ENCODE measurements around the gene ODF2.
"Not testable (repeated sequence)": the region's sequence is repeated elsewhere in the genome, so short reads cannot be mapped to it uniquely, and the experiment has no call there.

ODF2 gene

DNA sequence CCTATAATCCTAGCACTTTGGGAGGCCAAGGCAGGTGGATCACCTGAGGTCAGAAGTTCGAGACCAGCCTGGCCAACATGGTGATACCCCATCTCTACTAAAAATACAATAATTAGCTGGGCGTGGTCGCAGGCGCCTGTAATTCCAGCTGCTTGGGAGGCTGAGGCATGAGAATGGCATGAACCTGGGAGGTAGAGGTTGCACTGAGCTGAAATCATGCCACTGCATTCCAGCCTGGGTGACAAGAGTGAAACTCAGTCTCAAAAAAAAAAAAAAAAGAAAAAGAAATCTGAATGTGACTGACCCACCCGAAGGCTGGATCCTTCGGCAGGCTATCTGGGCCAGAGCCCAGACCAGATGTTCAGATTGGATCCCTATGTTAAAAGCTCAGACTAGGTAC lies 32.5 kb upstream of the ODF2 start:
- not testable (repeated sequence) for DNase-seq (ENCODE audit: low spot score)

DNA sequence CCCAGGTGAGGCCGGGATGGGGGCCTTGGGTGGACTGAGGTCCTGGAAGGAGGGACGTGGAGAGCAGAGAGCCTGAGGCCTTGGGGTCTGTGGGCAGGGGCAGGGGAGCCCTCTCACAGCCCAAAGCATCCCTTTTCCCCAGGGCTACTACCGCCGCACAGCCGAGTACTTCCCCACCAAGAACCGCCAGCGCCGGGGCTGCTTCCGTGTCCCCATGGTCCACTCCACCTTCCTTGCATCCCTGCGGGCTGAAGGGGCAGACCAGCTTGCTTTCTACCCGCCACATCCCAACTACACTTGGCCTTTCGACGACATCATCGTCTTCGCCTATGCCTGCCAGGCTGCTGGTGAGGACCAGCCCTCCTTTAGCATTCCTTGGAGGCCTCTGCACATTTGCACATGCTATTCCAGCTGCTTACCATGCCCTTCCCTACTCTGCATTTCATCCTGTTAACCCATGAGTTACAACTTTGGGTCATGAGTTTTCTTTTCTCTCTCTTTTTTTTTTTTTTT lies 31.5 kb upstream of the ODF2 start:
- DNase-seq (ENCODE audit: low spot score), result no peak

DNA sequence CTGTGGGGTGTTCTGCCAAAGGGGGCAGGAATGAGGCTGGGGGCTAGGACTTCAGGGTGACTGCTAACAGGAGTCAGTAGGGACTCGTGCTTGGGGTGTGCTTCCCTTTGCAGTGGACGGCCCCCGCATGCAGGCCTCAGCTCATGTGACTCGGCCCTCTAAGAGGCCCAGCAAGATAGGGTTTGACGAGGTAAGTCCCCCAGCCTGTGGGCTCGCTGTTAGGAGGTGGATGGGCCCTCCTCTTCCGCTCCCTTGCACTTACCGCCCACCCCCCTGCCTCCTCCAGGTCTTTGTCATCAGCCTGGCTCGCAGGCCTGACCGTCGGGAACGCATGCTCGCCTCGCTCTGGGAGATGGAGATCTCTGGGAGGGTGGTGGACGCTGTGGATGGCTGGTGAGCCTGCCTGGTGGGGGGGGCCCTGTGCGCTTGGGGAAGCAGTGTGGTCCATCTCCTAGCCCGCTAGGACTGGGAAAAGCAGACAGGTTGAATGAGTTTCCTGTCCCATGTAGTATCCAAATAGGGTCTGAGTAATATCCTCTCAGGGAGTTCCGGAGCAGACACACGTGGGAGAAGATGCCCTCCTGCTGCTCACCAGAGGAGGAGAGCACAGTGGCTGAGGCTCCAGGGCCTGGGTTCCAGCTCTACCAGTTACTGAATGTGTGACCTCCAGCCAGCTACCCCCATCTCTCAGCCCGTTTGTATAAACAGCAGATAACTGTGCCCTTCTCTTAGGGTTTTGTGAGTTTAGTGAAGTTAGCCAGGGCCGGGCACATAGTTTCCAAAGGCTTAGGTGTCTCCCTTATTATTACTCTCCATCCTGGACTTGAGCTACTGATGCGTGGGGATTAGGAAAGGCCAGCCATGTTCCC lies 26.9 kb upstream of the ODF2 start:
- DNase-seq (ENCODE audit: low spot score), result peak; percentile 80

DNA sequence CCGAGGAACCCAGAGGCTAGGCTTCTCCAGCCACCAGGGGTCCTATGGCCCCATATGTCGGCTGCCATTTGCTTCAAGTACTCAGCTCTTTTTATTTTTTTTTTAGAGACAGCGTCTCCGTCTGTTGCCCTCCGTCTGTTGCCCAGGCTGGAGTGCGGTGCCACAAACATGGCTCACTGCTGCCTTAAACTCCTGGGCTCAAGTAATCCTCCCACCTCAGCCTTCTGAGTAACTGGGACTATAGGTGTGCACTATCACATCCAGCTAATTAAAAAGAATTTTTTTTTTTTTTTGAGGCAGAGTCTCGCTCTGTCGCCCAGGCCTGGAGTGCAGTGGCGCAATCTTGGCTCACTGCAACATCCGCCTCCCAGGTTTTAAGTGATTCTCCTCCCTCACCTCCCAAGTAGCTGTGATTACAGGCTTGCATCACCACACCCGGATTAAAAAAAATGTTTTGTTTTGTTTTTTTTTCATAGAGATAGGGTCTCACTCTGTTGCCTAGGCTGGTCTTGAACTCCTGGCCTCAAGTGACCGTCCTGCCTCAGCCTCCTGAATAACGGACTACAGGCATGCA lies 26.2 kb upstream of the ODF2 start:
- DNase-seq (ENCODE audit: low spot score), result peak; percentile 50

GRCh38 chr9:128431207-128431606 lies 24.6 kb upstream of the ODF2 start:
- no peak for DNase-seq (ENCODE audit: low spot score)

- DNase-seq (ENCODE audit: low spot score), result no peak
These were observed 21.5 kb upstream of the ODF2 start for GRCh38 chr9:128434340-128434739.

DNA sequence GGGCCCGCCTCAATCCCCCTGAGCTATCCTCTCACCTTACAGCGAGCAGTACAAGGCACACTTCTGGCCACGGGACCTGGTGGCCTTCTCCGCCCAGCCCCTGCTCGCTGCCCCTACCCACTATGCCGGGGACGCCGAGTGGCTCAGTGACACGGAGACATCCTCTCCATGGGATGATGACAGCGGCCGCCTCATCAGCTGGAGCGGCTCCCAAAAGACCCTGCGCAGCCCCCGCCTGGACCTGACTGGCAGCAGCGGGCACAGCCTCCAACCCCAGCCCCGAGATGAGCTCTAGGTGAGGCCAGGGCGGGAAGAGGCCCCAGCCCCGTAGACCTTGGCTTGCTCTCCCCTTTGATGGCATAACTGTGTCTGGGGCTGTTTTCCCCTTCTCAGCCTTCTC lies 20.2 kb upstream of the ODF2 start:
- no peak for DNase-seq (ENCODE audit: low spot score)

DNA sequence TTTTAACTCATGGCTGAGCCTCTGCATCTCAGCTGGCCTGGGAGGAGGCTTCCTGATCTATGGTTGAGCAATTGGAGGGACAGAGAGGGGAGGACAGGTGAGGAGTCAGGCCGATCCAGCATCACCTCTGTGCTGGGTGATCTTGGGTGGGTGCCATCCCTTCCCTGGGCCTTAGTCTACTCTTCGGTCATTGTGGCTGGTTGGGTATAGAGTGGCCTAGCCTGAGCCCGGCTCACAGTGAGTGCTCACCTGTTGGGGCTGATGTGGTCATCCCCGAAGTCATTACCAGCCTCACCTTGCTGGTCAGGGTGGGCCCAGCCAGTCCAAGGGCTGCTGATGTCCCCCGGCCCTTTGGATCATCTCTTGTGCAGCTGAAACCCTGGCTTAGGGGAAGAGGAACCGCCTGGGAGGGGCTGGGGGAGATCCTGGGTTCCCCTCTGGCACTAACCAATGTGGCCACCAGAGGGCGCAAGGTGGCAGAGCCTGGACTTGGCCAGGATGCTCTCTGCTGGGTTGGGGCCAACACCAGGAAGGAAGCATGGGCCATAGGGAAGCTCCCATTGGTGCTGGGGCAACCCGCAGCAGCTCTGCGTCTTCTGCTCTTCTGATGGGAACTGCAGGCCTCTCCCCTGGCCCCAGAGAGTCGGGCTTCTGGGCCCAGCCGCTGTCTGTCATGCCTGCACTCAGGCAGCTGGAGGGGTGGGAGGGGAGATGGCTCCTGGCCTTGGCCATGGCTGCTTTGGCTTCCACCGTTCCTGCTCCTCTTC lies 17.3 kb upstream of the ODF2 start:
- DNase-seq (ENCODE audit: low spot score), result peak; percentile 84

DNA sequence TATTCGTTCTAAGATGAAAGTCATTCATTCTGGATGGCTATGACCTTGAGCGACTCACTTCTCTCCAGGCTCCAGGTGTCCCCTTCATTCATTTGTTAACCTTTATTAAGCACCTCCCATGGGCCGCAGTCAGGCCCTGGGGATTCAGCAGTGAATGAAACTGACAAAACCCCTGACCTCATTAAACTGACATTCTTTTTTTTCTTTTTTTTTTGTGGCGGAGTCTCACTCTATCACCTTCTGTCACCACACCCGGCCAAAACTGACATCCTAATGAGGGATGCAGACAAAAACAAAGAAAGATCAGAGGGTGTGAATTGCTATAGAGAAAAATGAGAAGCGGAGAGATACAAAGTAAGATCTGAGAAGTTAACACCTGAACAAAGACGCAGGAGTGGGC lies 16.5 kb upstream of the ODF2 start:
- DNase-seq (ENCODE audit: low spot score), result no peak

GRCh38 chr9:128442150-128442549 lies 13.7 kb upstream of the ODF2 start:
- no peak for DNase-seq (ENCODE audit: low spot score)

- not testable (repeated sequence) for DNase-seq (ENCODE audit: low spot score)
These were observed 9.3 kb upstream of the ODF2 start for GRCh38 chr9:128446505-128446904.

- DNase-seq (ENCODE audit: low spot score), result no peak
These were observed 7.1 kb upstream of the ODF2 start for GRCh38 chr9:128448746-128449145.

DNA sequence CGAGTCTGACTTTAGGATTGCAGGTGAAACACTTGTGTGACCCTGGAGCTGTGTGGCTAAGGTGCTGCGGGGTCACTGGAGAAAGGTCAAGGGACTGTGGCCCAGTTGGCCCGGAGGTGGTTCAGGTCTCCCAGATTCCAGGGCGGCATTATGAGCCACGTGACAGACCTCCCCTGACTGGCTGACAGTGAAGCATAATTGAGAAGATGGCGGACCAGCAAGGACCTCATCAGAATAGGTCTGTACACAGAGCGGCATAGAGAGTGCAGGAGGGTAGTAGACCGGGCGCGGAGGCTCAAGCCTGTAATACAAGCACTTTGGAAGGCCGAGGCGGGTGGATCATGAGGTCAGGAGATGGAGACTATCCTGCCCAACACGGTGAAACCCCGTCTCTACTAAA lies 815 bp upstream of the ODF2 start:
- DNase-seq (ENCODE audit: low spot score), result peak; percentile 37

DNA sequence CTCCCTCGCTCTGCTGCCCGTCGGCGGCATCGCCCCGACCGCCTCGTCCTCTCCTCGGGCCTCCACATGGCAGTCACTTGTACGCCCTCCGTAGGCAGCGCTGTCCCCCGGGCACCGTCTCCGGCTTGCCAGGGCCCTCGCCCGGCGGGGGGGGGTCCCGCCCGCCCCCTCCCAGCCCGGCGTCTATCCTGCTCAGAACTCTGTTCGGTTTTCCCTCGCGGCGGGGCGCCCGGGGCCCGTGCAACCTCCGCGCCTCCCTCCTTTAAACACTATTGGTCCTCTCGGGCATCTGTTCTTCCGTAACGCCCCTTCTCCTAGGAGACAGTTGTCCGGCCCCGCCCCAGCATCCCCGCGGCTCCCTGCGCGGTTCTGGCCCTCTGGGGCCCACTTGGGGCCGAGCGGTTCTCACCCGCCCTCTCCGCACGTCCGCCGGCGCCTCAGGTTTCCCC lies 831 bp downstream of the ODF2 start:
- DNase-seq (ENCODE audit: low spot score), result peak; percentile 66

- no peak for DNase-seq (ENCODE audit: low spot score)
These were observed 1.4 kb downstream of the ODF2 start for GRCh38 chr9:128457207-128457606.

DNA sequence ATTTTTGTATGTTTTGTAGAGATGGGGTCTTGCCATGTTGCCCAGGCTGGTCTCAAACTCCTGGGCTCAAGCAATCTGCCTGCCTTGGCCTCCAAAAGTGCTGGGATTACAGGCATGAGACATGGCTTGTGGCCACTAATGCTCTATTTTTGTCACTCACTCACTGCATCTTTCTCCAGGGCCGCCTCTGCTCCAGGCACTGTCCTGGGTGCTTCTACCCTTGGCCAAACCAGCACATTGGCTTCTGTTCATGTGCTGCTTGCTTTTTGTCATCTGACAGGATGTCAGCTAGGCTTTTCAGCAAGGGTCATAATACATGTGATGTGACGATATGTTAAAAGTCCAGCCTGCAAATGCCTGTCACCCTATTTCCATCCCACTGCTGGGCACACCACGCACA lies 3.2 kb downstream of the ODF2 start:
- DNase-seq (ENCODE audit: low spot score), result no peak

DNA sequence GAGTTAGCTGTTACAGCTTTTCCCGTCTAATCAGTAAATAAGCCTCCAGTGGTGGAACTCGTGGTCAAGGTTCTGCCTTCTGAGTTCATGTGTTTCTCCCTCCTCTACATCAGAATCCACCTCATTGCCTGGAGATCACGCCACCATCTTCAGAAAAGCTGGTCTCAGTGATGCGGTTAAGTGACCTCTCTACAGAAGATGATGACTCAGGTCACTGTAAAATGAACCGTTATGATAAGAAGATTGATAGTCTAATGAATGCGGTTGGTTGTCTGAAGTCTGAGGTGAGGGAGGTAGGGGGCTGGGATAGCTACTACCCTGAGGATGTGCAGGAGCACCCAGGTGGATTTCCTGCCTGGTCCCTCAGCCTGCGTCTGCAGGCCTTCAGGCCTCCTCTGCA lies 13.3 kb downstream of the ODF2 start:
- DNase-seq (ENCODE audit: low spot score), result no peak

GRCh38 chr9:128470560-128470959 lies 14.8 kb downstream of the ODF2 start:
- DNase-seq (ENCODE audit: low spot score), result no peak

DNA sequence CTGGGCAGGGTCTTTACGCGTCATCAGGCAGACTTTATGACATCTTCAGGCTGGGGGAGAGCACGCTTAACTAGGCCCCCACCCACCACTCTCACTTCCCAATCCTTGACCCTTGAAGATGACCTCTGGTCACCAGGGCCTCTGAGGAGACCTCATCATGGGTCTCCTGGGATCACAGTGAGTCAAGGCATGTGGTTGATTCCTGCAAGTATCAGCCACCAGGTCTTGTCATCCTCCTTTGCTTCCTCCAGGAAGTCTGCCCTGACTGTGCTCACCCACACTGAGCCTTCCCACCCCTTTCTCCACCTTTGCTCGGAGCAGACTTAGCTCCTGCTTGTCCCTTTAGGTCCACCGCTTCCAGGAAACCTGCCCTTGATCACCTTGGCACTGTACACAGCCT lies 17.3 kb downstream of the ODF2 start:
- DNase-seq (ENCODE audit: low spot score), result no peak

- no peak for DNase-seq (ENCODE audit: low spot score)
These were observed 20.1 kb downstream of the ODF2 start for GRCh38 chr9:128475867-128476266.

DNA sequence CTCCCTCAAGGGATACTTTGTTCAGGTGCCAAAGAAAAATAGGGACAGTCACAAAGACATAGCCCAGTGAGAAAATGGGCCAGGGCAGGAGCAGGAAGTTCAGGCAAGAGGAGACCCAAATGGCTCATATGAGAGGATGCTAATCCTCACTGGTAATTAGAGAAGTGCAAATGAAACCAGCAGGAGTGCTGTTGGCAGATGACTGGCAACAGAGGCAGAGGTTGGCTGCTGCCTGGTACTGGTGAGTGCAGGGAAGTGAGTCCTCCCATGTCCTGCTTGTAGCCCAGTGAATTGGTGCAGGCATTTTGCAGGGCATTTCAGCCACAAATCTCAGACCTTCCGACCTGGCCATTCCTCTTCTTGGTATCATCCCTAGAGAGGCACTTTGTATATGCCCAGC lies 23.5 kb downstream of the ODF2 start:
- no peak for DNase-seq (ENCODE audit: low spot score)

DNA sequence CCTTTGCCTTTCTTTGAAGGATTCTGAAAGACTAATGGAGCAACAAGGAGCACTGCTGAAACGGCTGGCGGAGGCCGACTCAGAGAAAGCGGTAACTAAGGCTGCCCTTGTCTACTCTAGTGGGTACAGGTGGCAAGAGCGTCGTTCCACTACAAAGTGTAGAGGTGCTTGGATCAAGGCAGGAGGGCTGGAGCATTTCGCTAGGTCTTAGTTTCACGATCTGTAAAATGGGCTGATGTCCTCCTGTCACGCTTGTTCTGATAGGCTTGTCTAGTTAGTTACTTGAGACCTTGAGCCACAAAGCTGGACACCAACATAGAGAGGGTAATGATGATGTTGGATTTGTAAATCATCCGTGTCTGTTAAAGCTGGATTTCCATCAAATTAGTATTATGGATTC lies 25.8 kb downstream of the ODF2 start:
- DNase-seq (ENCODE audit: low spot score), result no peak
